B cell (primary cell): Measurements from ENCODE around the gene BEST2. TPM values are rescaled to one million over a fixed set of nuclear protein-coding genes. Genes with fewer than 3 reads are reported as not detected.
A peak's percentile ranks its signal among the peaks of the same experiment; 100 is the strongest.

Experiments used
- ATAC-seq: fragments of 200-7000 bp; cut with Tn5 transposase; one replicate; pipeline ENCODE4 v1.10.0; 2021; ENCODE audit warnings: low read depth, mild to moderate bottlenecking, moderate number of reproducible peaks, moderate library complexity
- CTCF ChIA-PET: fragments of 350-600 bp; sonication (Branson Sonifier 250); formaldehyde crosslinking; loops from one replicate; lab custom pipeline; 2021; ENCODE audit warnings: antibody characterized with exemption, inconsistent platforms; lab: Charles Lee
- POLR2A ChIA-PET: fragments of 350-600 bp; sonication (Branson Sonifier 250); formaldehyde crosslinking; loops from one replicate; lab custom pipeline; 2021; ENCODE audit warnings: antibody characterized with exemption; lab: Charles Lee
- DNase-seq: peaks from one replicate; pipeline ENCODE4 v3.0.0; 2013
- H2AFZ ChIP-seq: 2 replicates; pipeline ENCODE4 v1.6.1; 2012; ENCODE audit warnings: mild to moderate bottlenecking, low read depth, low read length; ENCODE audit not compliant: insufficient read depth, poor library complexity, severe bottlenecking
- H3K27ac ChIP-seq, 2 donors: 1 replicate in 1 of 2; 2 replicates in 1 of 2; pipeline ENCODE4 v1.5.1; 2012 to 2013; ENCODE audit warnings: low read length in 2 of 2, mild to moderate bottlenecking in 2 of 2, moderate library complexity in 1 of 2
- H3K27me3 ChIP-seq, 4 experiments: fragments of 200-600 bp in 1 of 4; sonication (generic) in 1 of 4; replicated peaks in 1 of 4; 1 replicate in 2 of 4; 2 replicates in 2 of 4; pipeline versions ENCODE4 v1.6.1 to v1.7.0; 2013 to 2016; ENCODE audit warnings: low read length in 3 of 4, mild to moderate bottlenecking in 2 of 4, mixed read lengths in 1 of 4, moderate library complexity in 1 of 4; ENCODE audit not compliant: insufficient read depth in 4 of 4, control insufficient read depth in 3 of 4; ENCODE audit errors: control extremely low read depth in 1 of 4
- H3K36me3 ChIP-seq, 2 experiments: replicated peaks in 1 of 2; 1 replicate in 1 of 2; 2 replicates in 1 of 2; pipeline versions ENCODE4 v1.6.1 to v1.7.1; 2013; ENCODE audit warnings: low read length in 1 of 2; ENCODE audit not compliant: insufficient read depth in 2 of 2, control insufficient read depth in 1 of 2; ENCODE audit errors: control extremely low read depth in 1 of 2, extremely low read depth in 1 of 2
- H3K4me1 ChIP-seq, 2 donors: fragments of 200-600 bp in 1 of 2; sonication (generic) in 1 of 2; 1 replicate in 1 of 2; 2 replicates in 1 of 2; pipeline versions ENCODE4 v1.5.1 to v1.6.1; 2013 to 2017; ENCODE audit warnings: low read length in 2 of 2; ENCODE audit not compliant: control insufficient read depth in 2 of 2, insufficient read depth in 2 of 2
- H3K4me2 ChIP-seq: replicated peaks from 2 replicates; pipeline ENCODE3; 2012; ENCODE audit warnings: mild to moderate bottlenecking, low read depth, low read length; ENCODE audit not compliant: poor library complexity, severe bottlenecking
- H3K4me3 ChIP-seq, 5 experiments: fragments of 200-600 bp in 1 of 5; sonication (generic) in 1 of 5; 1 replicate in 3 of 5; 2 replicates in 2 of 5; pipeline versions ENCODE4 v1.5.1 to v1.7.0; 2011 to 2016; ENCODE audit warnings: low read length in 4 of 5, mild to moderate bottlenecking in 4 of 5, low read depth in 2 of 5, control low read depth in 1 of 5, moderate library complexity in 1 of 5; ENCODE audit not compliant: insufficient read depth in 1 of 5; ENCODE audit errors: control extremely low read depth in 1 of 5, extremely low read depth in 1 of 5
- H3K79me2 ChIP-seq: fragments of 200-600 bp; sonication (generic); one replicate; pipeline ENCODE4 v1.6.0; 2016; ENCODE audit warnings: low read length; ENCODE audit not compliant: control insufficient read depth, insufficient read depth
- H3K9ac ChIP-seq: fragments of 200-600 bp; sonication (generic); 2 replicates; pipeline ENCODE4 v1.6.1; 2017; ENCODE audit warnings: mild to moderate bottlenecking, low read length, moderate library complexity
- H3K9me3 ChIP-seq, 3 donors: one replicate each; pipeline versions ENCODE4 v1.6.1 to v1.7.1; 2013; ENCODE audit warnings: low read length in 2 of 3; ENCODE audit not compliant: control insufficient read depth in 2 of 3, insufficient read depth in 1 of 3; ENCODE audit errors: control extremely low read depth in 1 of 3
- H4K20me1 ChIP-seq: 2 replicates; pipeline ENCODE4 v1.6.0; 2012; ENCODE audit warnings: mild to moderate bottlenecking, low read length; ENCODE audit not compliant: insufficient read depth, control insufficient read depth, poor library complexity, severe bottlenecking
- H3K27ac Mint-ChIP-seq: one replicate; pipeline ENCODE4 v1.8.0; 2021; ENCODE audit warnings: mixed read lengths
- H3K27me3 Mint-ChIP-seq: one replicate; pipeline ENCODE4 v1.8.0; 2021; ENCODE audit warnings: mixed read lengths
- H3K4me1 Mint-ChIP-seq: one replicate; pipeline ENCODE4 v1.8.0; 2021; ENCODE audit warnings: mixed read lengths
- H3K4me3 Mint-ChIP-seq: one replicate; pipeline ENCODE4 v1.8.0; 2021; ENCODE audit warnings: mixed read lengths
- H3K9me3 Mint-ChIP-seq: one replicate; pipeline ENCODE4 v1.8.0; 2022; ENCODE audit warnings: mixed read lengths; ENCODE audit not compliant: insufficient read depth
- EZH2 ChIP-seq: IDR thresholded peaks from 2 replicates; pipeline ENCODE4 v1.6.1; 2012; ENCODE audit warnings: borderline replicate concordance, low read depth, mild to moderate bottlenecking, moderate library complexity, low read length; ENCODE audit not compliant: insufficient read depth, poor library complexity, severe bottlenecking
- WGBS: methylation state at CpG from one replicate; pipeline ENCODE4 v1.1.5; 2013; ENCODE audit warnings: missing lambda C conversion rate; ENCODE audit not compliant: insufficient coverage; 5-methylcytosine and 5-hydroxymethylcytosine counted together
- intact Hi-C: fragments of 100-400 bp; cut with micrococcal nuclease; formaldehyde crosslinking; loops from one replicate; pipeline ENCODE4 v1.10.0; 2022
- polyA plus RNA-seq: library from polyadenylated mRNA; depleted of rRNA; stranded (reverse); fragments of >200 nt; gene quantifications from 2 replicates; pipeline ENCODE4 v1.2.3, GENCODE V29; 2012
- total RNA-seq, 2 donors: library from RNA; stranded (reverse); fragments of 120-200 nt in 1 of 2; gene quantifications; 1 replicate in 1 of 2; 2 replicates in 1 of 2; pipeline versions ENCODE4 v1.2.3 to v1.2.4, GENCODE V29; 2013 to 2022
- TF ChIP-seq, protein P1 (sequence below): fragments of 200-600 bp; IDR thresholded peaks from one replicate; pipeline ENCODE4 v1.8.0; 2022; ENCODE audit warnings: antibody characterized with exemption, mild to moderate bottlenecking

BEST2 gene
- total and polyA plus RNA-seq, 2 donors (not counting 1 experiment from before 2014, with no cell fraction given): 0.07 TPM; not detected in 1

GRCh38 chr19:12769689-12770088 lies 18.1 kb downstream of the BEST2 start:
- H3K27me3 ChIP-seq: no peaks in the 10 kb centered on the region
- no peak overlapping the region for H3K9ac ChIP-seq
- H3K4me2 ChIP-seq: peak overlapping the region; percentile 44
- H4K20me1 ChIP-seq: no peaks in the 10 kb centered on the region
- POLR2A ChIA-PET: interaction anchor here (1.5 kb wide), 1 partner anchor 23 kb away, joined by 9 read pairs; no protein-coding TSS in a partner anchor
- H3K4me1 ChIP-seq: peaks cover 6 to 10% of the 10 kb centered on the region in 2 donors
- no peaks in the 10 kb centered on the region for H3K27me3 Mint-ChIP-seq
- peak; percentile 92 for ATAC-seq
- H3K27ac ChIP-seq: no peak overlapping the region
- H2AFZ ChIP-seq: no peak overlapping the region
- peak overlapping the region; percentile 55 for H3K4me3 Mint-ChIP-seq
- intact Hi-C loops: no loop called here
- no peak overlapping the region for H3K27ac Mint-ChIP-seq
- no peak overlapping the region for H3K4me3 ChIP-seq
- no peaks in the 10 kb centered on the region for H3K9me3 ChIP-seq
- TF ChIP-seq EZH2: no peak
- TF ChIP-seq, protein P1, sequence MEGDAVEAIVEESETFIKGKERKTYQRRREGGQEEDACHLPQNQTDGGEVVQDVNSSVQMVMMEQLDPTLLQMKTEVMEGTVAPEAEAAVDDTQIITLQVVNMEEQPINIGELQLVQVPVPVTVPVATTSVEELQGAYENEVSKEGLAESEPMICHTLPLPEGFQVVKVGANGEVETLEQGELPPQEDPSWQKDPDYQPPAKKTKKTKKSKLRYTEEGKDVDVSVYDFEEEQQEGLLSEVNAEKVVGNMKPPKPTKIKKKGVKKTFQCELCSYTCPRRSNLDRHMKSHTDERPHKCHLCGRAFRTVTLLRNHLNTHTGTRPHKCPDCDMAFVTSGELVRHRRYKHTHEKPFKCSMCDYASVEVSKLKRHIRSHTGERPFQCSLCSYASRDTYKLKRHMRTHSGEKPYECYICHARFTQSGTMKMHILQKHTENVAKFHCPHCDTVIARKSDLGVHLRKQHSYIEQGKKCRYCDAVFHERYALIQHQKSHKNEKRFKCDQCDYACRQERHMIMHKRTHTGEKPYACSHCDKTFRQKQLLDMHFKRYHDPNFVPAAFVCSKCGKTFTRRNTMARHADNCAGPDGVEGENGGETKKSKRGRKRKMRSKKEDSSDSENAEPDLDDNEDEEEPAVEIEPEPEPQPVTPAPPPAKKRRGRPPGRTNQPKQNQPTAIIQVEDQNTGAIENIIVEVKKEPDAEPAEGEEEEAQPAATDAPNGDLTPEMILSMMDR: no peak
- peak; percentile 70 for DNase-seq
- H3K36me3 ChIP-seq: peaks cover 0 to under 1% of the 10 kb centered on the region in 2 experiments
- CTCF ChIA-PET: interaction anchor here (7.2 to 27.9 kb wide), 3 partner anchors 7 to 79 kb away, joined by 64 to 1147 read pairs (median 353); partner anchors contain the start of genes HOOK2, JUNB, PRDX2 and RNASEH2A
- WGBS: 72% methylated on average over 36 of the region's 37 CpGs
- no peaks in the 10 kb centered on the region for H3K79me2 ChIP-seq
- H3K9me3 Mint-ChIP-seq: no peaks in the 10 kb centered on the region
- H3K4me1 Mint-ChIP-seq: peaks cover 16% of the 10 kb centered on the region

- WGBS: 98% methylated on average over 7 of the region's 13 CpGs
- no peaks in the 10 kb centered on the region for H3K27me3 ChIP-seq
- H3K4me2 ChIP-seq: no peak overlapping the region
- H2AFZ ChIP-seq: no peak overlapping the region
- DNase-seq: no peak
- H3K4me1 ChIP-seq: peaks cover 9 to 12% of the 10 kb centered on the region in 2 donors
- no peaks in the 10 kb centered on the region for H3K9me3 Mint-ChIP-seq
- no peak overlapping the region for H3K27ac Mint-ChIP-seq
- H3K36me3 ChIP-seq: no peaks in the 10 kb centered on the region
- ATAC-seq: no peak
- no peaks in the 10 kb centered on the region for H4K20me1 ChIP-seq
- H3K4me3 ChIP-seq: no peak overlapping the region
- no peak overlapping the region for H3K9ac ChIP-seq
- H3K4me3 Mint-ChIP-seq: no peak overlapping the region
- H3K9me3 ChIP-seq: no peaks in the 10 kb centered on the region
- H3K27ac ChIP-seq: no peak overlapping the region
- CTCF ChIA-PET: interaction anchor here (0.6 to 27.9 kb wide), 4 partner anchors 11 to 78 kb away, joined by 3 to 1147 read pairs (median 178); partner anchors contain the start of genes JUNB, PRDX2, RNASEH2A and THSD8
- TF ChIP-seq EZH2: no peak
- TF ChIP-seq, protein P1: no peak
- POLR2A ChIA-PET: interaction anchor here (0.6 to 1.5 kb wide), 4 partner anchors 22 to 77 kb away, joined by 3 to 9 read pairs (median 4); no protein-coding TSS in a partner anchor
- H3K4me1 Mint-ChIP-seq: peaks cover 19% of the 10 kb centered on the region
- intact Hi-C loops: no loop called here
- no peaks in the 10 kb centered on the region for H3K79me2 ChIP-seq
- H3K27me3 Mint-ChIP-seq: no peaks in the 10 kb centered on the region
These were observed 19.3 kb downstream of the BEST2 start for GRCh38 chr19:12770922-12771321.
